Fibroblast of lung (primary cell): ENCODE results near the gene ADRB2.

Experiments used
- CTCF ChIP-seq, 2 donors: IDR thresholded peaks in 1 of 2; conservative IDR thresholded peaks in 1 of 2; 1 replicate in 1 of 2; 2 replicates in 1 of 2; pipeline ENCODE4 v1.5.1; 2011 to 2012; ENCODE audit warnings: low read length in 2 of 2, control low read depth in 1 of 2, inconsistent platforms in 1 of 2, low read depth in 1 of 2, mild to moderate bottlenecking in 1 of 2
- EZH2 ChIP-seq: IDR thresholded peaks from 2 replicates; pipeline ENCODE4 v1.5.1; 2012; ENCODE audit warnings: low read length, control low read depth, mild to moderate bottlenecking; ENCODE audit errors: missing control alignments

- TF ChIP-seq CTCF (conservative IDR thresholded peaks at IDR 0.05 in 1 of 2, IDR thresholded peaks at IDR 0.05 in 1 of 2; ENCODE audit: low read depth in 1 of 2, low read length in 2 of 2) (no peak), EZH2 (no peak)
These were observed 2.5 kb upstream of the ADRB2 start for GRCh38 chr5:148823871-148824270.
